Testis (tissue), 2 donors: ENCODE data around the gene ATP1A1.

Experiments
- CTCF ChIP-seq, 3 experiments: fragments of 450-650 bp in 2 of 3; fragments of 200-600 bp in 1 of 3; sonication (generic) in 1 of 3; IDR thresholded peaks; one replicate each; pipeline ENCODE4 v1.5.1; 2016 to 2019; ENCODE audit warnings: antibody characterized with exemption in 3 of 3, mild to moderate bottlenecking in 2 of 3, moderate library complexity in 1 of 3
- POLR2A ChIP-seq: fragments of 450-650 bp; IDR thresholded peaks from one replicate; pipeline ENCODE4 v1.6.1; 2017; ENCODE audit warnings: antibody characterized with exemption, mild to moderate bottlenecking, moderate library complexity

GRCh38 chr1:116351914-116352313 lies 21.1 kb upstream of the ATP1A1 start:
- TF ChIP-seq CTCF (IDR thresholded peaks at IDR 0.05) (no peak), POLR2A (no peak)
